Measurements from ENCODE around the gene HCAR3. TPM values are rescaled to one million over a fixed set of nuclear protein-coding genes. Genes with fewer than 3 reads are reported as not detected.

Gene HCAR3
- polyA plus RNA-seq, 1 of the 3 experiments (the other 2 are of a cell fraction): not detected

GRCh38 chr12:122732611-122733010 is 16.0 kb upstream of the HCAR3 start (continued):
- TF ChIP-seq USF2 (IDR thresholded peaks at IDR 0.05; ENCODE audit: borderline replicate concordance, low read depth, low read length): no peak
- no peak for TF ChIP-seq MEF2A (IDR thresholded peaks at IDR 0.05; ENCODE audit: borderline replicate concordance, low read depth)
- TF ChIP-seq RXRA (IDR thresholded peaks at IDR 0.05; ENCODE audit: borderline replicate concordance, low read depth): no peak
- TF ChIP-seq SIN3A (IDR thresholded peaks at IDR 0.05; ENCODE audit: borderline replicate concordance, low read depth, low read length): no peak
- no peak for TF ChIP-seq ELF1 (IDR thresholded peaks at IDR 0.05)
- TF ChIP-seq MXI1 (IDR thresholded peaks at IDR 0.05; ENCODE audit: low read depth, low read length): no peak
- no peak for TF ChIP-seq NFIC (IDR thresholded peaks at IDR 0.05; ENCODE audit: borderline replicate concordance)
- no peak for TF ChIP-seq POLR2AphosphoS5 (IDR thresholded peaks at IDR 0.05; ENCODE audit: low read depth, low read length)

DNA sequence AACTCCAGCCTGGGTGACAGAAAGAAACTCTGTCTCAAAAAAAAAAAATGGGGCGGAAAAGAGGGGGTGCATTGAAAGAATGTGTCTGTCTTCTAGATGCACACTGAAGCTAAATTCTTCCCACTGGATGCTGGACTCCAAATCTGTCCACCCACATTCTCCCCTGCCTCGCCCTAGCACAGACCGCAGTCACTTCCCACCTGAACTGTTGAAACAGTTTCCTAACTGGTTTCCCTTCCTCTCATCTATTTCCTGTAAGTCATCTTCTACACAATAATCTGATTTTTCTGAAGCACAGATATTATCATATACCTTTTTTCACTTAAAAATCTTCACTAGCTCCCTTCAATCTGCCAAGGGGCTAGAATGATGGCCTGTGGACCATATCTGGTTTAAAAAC is 15.6 kb upstream of the HCAR3 start:
- Histone ChIP-seq H3K79me2 (ENCODE audit: insufficient read depth) (no peaks in the 10 kb centered on the region), H3K4me1 (ENCODE audit: control insufficient read depth in 1 of 2, insufficient read depth in 2 of 2, low read depth in 1 of 2, low read length in 1 of 2) (no peaks in the 10 kb centered on the region), H3K4me3 (ENCODE audit: low read depth in 2 of 2, low read length in 1 of 2) (no peak overlapping the region), H2AFZ (ENCODE audit: low read depth) (no peak overlapping the region), H3K27ac (ENCODE audit: low read depth in 2 of 2, low read length in 1 of 2) (no peak overlapping the region), H3K36me3 (replicated peaks in 1 of 2; ENCODE audit: control insufficient read depth in 1 of 2, insufficient read depth in 2 of 2, low read length in 1 of 2) (no peaks in the 10 kb centered on the region), H3K9ac (no peak overlapping the region), H4K20me1 (ENCODE audit: insufficient read depth) (no peaks in the 10 kb centered on the region), H3K9me2 (no peaks in the 10 kb centered on the region), H3F3A (replicated peaks; ENCODE audit: insufficient read depth) (no peaks in the 10 kb centered on the region), H3K9me3 (no peaks in the 10 kb centered on the region), H3K4me2 (no peak overlapping the region), H3K27me3 (ENCODE audit: insufficient read depth) (no peaks in the 10 kb centered on the region)
- DNase-seq: no peak
- TF ChIP-seq GABPA (IDR thresholded peaks at IDR 0.05; ENCODE audit: low read depth): no peak
- ChIA-PET POLR2A (interaction anchor here (0.6 kb wide), 1 partner anchor 31 kb away, joined by 3 read pairs; no protein-coding TSS in a partner anchor), CTCF (no interaction called here)
- 92% methylated on average over 3 of the region's 3 CpGs for WGBS (ENCODE audit: low lambda C conversion rate)

DNA sequence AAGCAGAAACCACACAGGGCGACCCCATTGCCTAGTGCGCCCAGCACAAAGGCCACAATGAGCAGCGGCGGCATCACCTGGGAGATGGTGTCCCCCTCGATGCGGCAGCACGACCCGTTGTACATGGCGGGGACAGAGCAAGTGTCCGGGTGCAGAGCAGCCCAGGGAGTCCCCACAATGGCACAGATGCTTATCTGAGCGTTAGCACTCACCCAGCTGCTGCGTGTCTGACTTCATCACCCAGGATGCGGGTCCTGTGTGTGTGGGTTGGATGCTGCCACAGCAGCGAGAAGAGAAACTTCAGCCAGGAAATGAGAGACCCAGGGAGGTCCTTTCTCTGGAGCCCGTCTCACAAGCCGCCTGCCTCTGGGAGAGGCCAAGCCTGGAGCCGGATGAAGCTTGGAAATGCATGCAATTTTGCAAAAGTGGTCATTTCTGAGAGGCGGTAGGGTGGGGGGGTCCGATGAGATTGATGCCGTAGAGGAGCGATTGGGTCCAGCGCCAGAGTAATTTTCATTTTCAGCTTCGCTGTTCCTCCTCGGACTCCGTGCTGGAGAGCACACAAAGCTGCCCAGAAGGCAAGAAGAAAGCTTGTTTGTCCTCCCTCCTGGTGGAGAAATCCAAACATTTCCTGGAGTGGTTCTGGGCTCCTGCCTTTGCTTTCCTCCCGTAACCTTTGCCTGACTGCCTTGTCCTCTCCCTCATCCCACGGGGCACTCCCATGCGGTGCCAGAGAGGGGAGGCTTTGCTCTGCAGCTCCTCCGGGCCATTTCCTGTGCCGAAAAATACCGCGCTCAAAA is 13.8 kb upstream of the HCAR3 start, which contains the start of gene HCAR1:
TSS of gene HCAR1 (minus strand) at position 630 of the 800 bp plus-strand sequence. CDS start at position 125, 505 bp downstream.
- Histone ChIP-seq H3K9me2 (no peaks in the 10 kb centered on the region), H2AFZ (ENCODE audit: low read depth) (no peak within 1 kb of the TSS), H3K4me2 (no peak within 1 kb of the TSS), H3K79me2 (ENCODE audit: insufficient read depth) (no peaks in the 10 kb centered on the region), H3K9me3 (no peaks in the 10 kb centered on the region), H3K4me3 (ENCODE audit: low read depth in 2 of 2, low read length in 1 of 2) (no peak within 1 kb of the TSS), H3K9ac (no peak within 1 kb of the TSS), H3K4me1 (ENCODE audit: control insufficient read depth in 1 of 2, insufficient read depth in 2 of 2, low read depth in 1 of 2, low read length in 1 of 2) (no peaks in the 10 kb centered on the region), H3F3A (replicated peaks; ENCODE audit: insufficient read depth) (no peaks in the 10 kb centered on the region), H3K27ac (ENCODE audit: low read depth in 2 of 2, low read length in 1 of 2) (no peak within 1 kb of the TSS), H3K27me3 (ENCODE audit: insufficient read depth) (no peaks in the 10 kb centered on the region), H4K20me1 (ENCODE audit: insufficient read depth) (no peaks in the 10 kb centered on the region), H3K36me3 (replicated peaks in 1 of 2; ENCODE audit: control insufficient read depth in 1 of 2, insufficient read depth in 2 of 2, low read length in 1 of 2) (no peaks in the 10 kb centered on the region)
- 80% methylated on average over 22 of the region's 32 CpGs for whole genome bisulfite sequencing (ENCODE audit: low lambda C conversion rate)
- CTCF ChIA-PET: interaction anchor here (0.5 kb wide), 1 partner anchor 76 kb away, joined by 3 read pairs; no protein-coding TSS in a partner anchor
- POLR2A ChIA-PET: no interaction called here
- no peak for DNase-seq
- TF ChIP-seq GABPA (IDR thresholded peaks at IDR 0.05; ENCODE audit: low read depth) (no peak), EZH2phosphoT487 (IDR thresholded peaks at IDR 0.05; ENCODE audit: borderline replicate concordance, low read depth) (no peak), RXRA (IDR thresholded peaks at IDR 0.05; ENCODE audit: borderline replicate concordance, low read depth) (no peak), USF1 (IDR thresholded peaks at IDR 0.05; ENCODE audit: borderline replicate concordance, low read depth) (no peak), TEAD4 (IDR thresholded peaks at IDR 0.05; ENCODE audit: borderline replicate concordance, insufficient read depth) (no peak), SMC3 (IDR thresholded peaks at IDR 0.05; ENCODE audit: low read depth, low read length) (no peak), TAF1 (IDR thresholded peaks at IDR 0.05; ENCODE audit: borderline replicate concordance, low read depth, low read length) (no peak), CHD2 (IDR thresholded peaks at IDR 0.05; ENCODE audit: low read length, partially characterized antibody) (no peak)
